Esophagus muscularis mucosa (tissue), 4 donors: ENCODE measurements around the gene OR5B17.

Experiments
- EP300 ChIP-seq: sonication (generic); formaldehyde crosslinking; IDR thresholded peaks from one replicate; pipeline ENCODE4 v1.6.1; 2017; ENCODE audit warnings: antibody characterized with exemption
- POLR2A ChIP-seq: fragments of 450-650 bp; IDR thresholded peaks from one replicate; pipeline ENCODE4 v1.6.1; 2017; ENCODE audit warnings: antibody characterized with exemption, moderate library complexity, mild to moderate bottlenecking, low read depth
- POLR2AphosphoS5 ChIP-seq, 2 donors: sonication (generic); formaldehyde crosslinking; IDR thresholded peaks; one replicate each; pipeline ENCODE4 v1.6.1; 2017; ENCODE audit warnings: antibody characterized with exemption in 2 of 2
- TF ChIP-seq, protein P1 (sequence below), 3 experiments: fragments of 200-600 bp in 2 of 3; fragments of 450-650 bp in 1 of 3; sonication (generic) in 2 of 3; IDR thresholded peaks; one replicate each; pipeline ENCODE4 v1.5.1; 2017 to 2019; ENCODE audit warnings: antibody characterized with exemption in 3 of 3, mild to moderate bottlenecking in 2 of 3, moderate library complexity in 1 of 3

DNA sequence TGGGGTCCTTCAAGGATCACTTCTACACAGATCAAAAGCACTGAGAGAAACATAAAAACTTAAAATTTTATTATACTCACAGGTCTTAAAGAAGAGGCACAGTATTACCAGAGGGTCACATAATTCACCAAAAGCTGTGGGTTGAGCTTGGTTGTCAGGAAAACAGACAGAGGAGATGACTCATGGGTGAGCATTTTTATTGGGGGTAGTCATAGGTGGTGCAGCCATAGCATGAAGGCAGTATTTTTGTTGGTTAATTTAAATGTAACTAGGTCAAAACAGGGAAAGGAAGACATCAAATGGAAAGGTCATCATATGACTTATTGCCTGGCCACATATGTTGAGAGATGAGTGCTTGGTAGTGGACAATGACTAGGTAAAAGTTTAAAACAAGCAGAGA is 24.2 kb downstream of the OR5B17 start:
- TF ChIP-seq, protein P1, sequence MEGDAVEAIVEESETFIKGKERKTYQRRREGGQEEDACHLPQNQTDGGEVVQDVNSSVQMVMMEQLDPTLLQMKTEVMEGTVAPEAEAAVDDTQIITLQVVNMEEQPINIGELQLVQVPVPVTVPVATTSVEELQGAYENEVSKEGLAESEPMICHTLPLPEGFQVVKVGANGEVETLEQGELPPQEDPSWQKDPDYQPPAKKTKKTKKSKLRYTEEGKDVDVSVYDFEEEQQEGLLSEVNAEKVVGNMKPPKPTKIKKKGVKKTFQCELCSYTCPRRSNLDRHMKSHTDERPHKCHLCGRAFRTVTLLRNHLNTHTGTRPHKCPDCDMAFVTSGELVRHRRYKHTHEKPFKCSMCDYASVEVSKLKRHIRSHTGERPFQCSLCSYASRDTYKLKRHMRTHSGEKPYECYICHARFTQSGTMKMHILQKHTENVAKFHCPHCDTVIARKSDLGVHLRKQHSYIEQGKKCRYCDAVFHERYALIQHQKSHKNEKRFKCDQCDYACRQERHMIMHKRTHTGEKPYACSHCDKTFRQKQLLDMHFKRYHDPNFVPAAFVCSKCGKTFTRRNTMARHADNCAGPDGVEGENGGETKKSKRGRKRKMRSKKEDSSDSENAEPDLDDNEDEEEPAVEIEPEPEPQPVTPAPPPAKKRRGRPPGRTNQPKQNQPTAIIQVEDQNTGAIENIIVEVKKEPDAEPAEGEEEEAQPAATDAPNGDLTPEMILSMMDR (IDR thresholded peaks at IDR 0.05): no peak
- TF ChIP-seq POLR2AphosphoS5 (IDR thresholded peaks at IDR 0.05): no peak
- no peak for TF ChIP-seq POLR2A
- TF ChIP-seq EP300: no peak
